Mesodermal cell (in vitro differentiated cells): ENCODE measurements around the gene DAB2IP.
"Not testable (repeated sequence)": the region's sequence is repeated elsewhere in the genome, so short reads cannot be mapped to it uniquely, and the experiment has no call there.

ENCODE experiments used
- H3K27ac ChIP-seq: 2 replicates; pipeline ENCODE4 v1.7.0; 2013; ENCODE audit warnings: mild to moderate bottlenecking, low read depth, low read length, moderate library complexity; ENCODE audit not compliant: severe bottlenecking
- H3K36me3 ChIP-seq: 2 replicates; pipeline ENCODE4 v1.7.1; 2013; ENCODE audit warnings: mild to moderate bottlenecking, low read length, moderate library complexity; ENCODE audit not compliant: control insufficient read depth, insufficient read depth
- H3K4me1 ChIP-seq: one replicate; pipeline ENCODE4 v1.7.1; 2013; ENCODE audit warnings: mild to moderate bottlenecking, low read length; ENCODE audit not compliant: insufficient read depth, control insufficient read depth, poor library complexity, severe bottlenecking
- H3K4me3 ChIP-seq: 2 replicates; pipeline ENCODE4 v1.7.0; 2013; ENCODE audit warnings: low read length, control low read depth, mild to moderate bottlenecking; ENCODE audit not compliant: insufficient read depth, poor library complexity, severe bottlenecking; ENCODE audit errors: extremely low read depth
- H3K9me3 ChIP-seq: 2 replicates; pipeline ENCODE4 v1.7.1; 2013; ENCODE audit warnings: mild to moderate bottlenecking, low read length, moderate library complexity; ENCODE audit not compliant: control insufficient read depth
- WGBS, 2 experiments: methylation state at CpG; one replicate each; pipeline ENCODE4 v1.1.5; 2013; ENCODE audit warnings: missing lambda C conversion rate in 2 of 2; ENCODE audit not compliant: insufficient coverage in 2 of 2; 5-methylcytosine and 5-hydroxymethylcytosine counted together

Gene DAB2IP

GRCh38 chr9:121737481-121737931 lies 86.1 kb downstream of the DAB2IP start:
- 94 to 97% methylated on average over 8 to 9 of the region's 9 CpGs for WGBS, 2 experiments

GRCh38 chr9:121738411-121738810 lies 87.0 kb downstream of the DAB2IP start:
- H3K9me3 ChIP-seq = no peaks in the 10 kb centered on the region
- 85 to 92% methylated on average over 2 of the region's 2 CpGs for WGBS, 2 experiments
- no peak overlapping the region for H3K4me3 ChIP-seq
- H3K27ac ChIP-seq = no peak overlapping the region
- H3K4me1 ChIP-seq = peaks cover 65% of the 10 kb centered on the region
- H3K36me3 ChIP-seq = peaks cover 10% of the 10 kb centered on the region

More at GRCh38 chr9:121737481-121737931, 86.1 kb downstream of the DAB2IP start:
- Histone ChIP-seq H3K4me1 (peaks cover 58% of the 10 kb centered on the region), H3K27ac (no peak overlapping the region), H3K9me3 (no peaks in the 10 kb centered on the region), H3K4me3 (no peak overlapping the region), H3K36me3 (peaks cover 10% of the 10 kb centered on the region)

GRCh38 chr9:121738968-121739367 lies 87.5 kb downstream of the DAB2IP start:
- WGBS, 2 experiments = 89% methylated on average over 1 of the region's 1 CpG
- H3K27ac ChIP-seq = no peak overlapping the region

DNA sequence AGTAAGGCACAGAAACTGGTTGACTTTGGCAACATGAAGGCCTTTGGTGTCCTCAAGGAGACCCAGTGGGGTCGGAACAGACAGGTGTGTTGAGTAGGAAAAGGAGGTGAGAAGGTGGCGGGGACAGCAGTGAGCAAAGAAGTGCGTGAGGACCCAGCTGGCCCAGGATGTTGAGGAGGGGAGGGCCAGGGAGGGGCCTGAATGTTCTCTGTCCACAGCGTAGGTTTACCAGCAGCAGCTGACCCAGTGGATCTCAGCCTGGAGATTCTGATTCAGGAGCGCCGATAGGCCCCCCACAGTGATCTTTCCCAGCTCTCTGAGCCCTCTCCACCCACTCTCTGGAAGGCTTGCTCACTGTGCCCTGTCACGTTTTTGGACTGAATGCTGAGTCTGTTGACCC lies 88.5 kb downstream of the DAB2IP start:
- 74 to 83% methylated on average over 4 to 7 of the region's 7 CpGs for WGBS, 2 experiments
- Histone ChIP-seq H3K4me1 (peaks cover 74% of the 10 kb centered on the region), H3K9me3 (no peaks in the 10 kb centered on the region), H3K4me3 (no peak overlapping the region), H3K36me3 (peaks cover 10% of the 10 kb centered on the region), H3K27ac (no peak overlapping the region)

More at GRCh38 chr9:121738968-121739367, 87.5 kb downstream of the DAB2IP start:
- Histone ChIP-seq H3K4me3 (no peak overlapping the region), H3K9me3 (no peaks in the 10 kb centered on the region), H3K4me1 (peaks cover 70% of the 10 kb centered on the region), H3K36me3 (peaks cover 10% of the 10 kb centered on the region)

DNA sequence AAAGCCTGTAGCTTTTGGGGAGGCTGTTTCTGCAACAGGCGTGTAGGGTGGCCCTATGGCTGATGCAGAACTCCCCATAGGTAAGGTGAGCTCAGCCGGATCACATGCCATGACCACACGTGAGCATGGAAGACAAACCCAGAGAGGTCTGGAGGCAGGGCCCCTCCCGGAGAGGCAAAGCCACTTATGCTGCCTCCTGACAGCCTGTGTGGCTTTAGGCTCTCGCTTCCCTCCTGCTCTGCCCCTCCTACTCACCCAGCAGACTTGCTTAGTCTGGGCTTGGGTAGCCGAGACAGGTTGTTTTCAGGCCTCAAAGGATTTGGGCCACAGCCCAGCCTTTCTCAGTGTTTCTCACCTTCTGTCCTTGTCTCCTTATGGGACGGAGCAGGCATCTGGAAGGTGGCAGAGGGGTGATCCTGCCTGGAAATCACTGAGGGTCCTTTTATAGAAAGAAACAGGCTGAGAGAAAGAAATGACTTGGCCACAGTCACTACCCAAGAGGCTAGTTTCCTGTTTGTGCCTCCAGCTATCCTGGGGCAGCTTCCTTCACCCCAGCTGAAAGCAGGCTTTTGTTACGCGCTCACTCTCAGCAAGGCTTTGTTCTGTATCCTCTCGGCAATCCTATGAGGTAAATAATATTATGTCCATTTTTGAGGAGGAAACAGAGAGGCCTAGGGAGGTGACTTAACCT lies 89.9 kb downstream of the DAB2IP start:
- WGBS, 2 experiments = 83 to 84% methylated on average over 8 to 10 of the region's 10 CpGs
- no peaks in the 10 kb centered on the region for H3K9me3 ChIP-seq
- peaks cover 11% of the 10 kb centered on the region for H3K36me3 ChIP-seq
- no peak overlapping the region for H3K4me3 ChIP-seq
- H3K4me1 ChIP-seq = peaks cover 73% of the 10 kb centered on the region
- peak overlapping the region; percentile 25 for H3K27ac ChIP-seq

GRCh38 chr9:121741919-121742283 lies 90.5 kb downstream of the DAB2IP start:
- Histone ChIP-seq H3K4me1 (peaks cover 75% of the 10 kb centered on the region), H3K36me3 (peaks cover 15% of the 10 kb centered on the region), H3K27ac (peak overlapping the region; percentile 25)
- H3K4me3 ChIP-seq, H3K9me3 ChIP-seq: not testable (repeated sequence)
- WGBS, 2 experiments = 82 to 93% methylated on average over 3 to 4 of the region's 4 CpGs

- H3K4me1 ChIP-seq = peaks cover 70% of the 10 kb centered on the region
- H3K4me3 ChIP-seq = peak overlapping the region; percentile 3
- peaks cover 11% of the 10 kb centered on the region for H3K36me3 ChIP-seq
- 50 to 85% methylated on average over 1 to 3 of the region's 3 CpGs for WGBS, 2 experiments
- H3K9me3 ChIP-seq = no peaks in the 10 kb centered on the region
- peak overlapping the region; percentile 29 for H3K27ac ChIP-seq
Measured at GRCh38 chr9:121742923-121743322, 91.5 kb downstream of the DAB2IP start.

- Histone ChIP-seq H3K9me3 (no peaks in the 10 kb centered on the region), H3K27ac (peak overlapping the region; percentile 74), H3K4me3 (peak overlapping the region; percentile 31)
Measured at GRCh38 chr9:121743441-121744001, 92.1 kb downstream of the DAB2IP start.

DNA sequence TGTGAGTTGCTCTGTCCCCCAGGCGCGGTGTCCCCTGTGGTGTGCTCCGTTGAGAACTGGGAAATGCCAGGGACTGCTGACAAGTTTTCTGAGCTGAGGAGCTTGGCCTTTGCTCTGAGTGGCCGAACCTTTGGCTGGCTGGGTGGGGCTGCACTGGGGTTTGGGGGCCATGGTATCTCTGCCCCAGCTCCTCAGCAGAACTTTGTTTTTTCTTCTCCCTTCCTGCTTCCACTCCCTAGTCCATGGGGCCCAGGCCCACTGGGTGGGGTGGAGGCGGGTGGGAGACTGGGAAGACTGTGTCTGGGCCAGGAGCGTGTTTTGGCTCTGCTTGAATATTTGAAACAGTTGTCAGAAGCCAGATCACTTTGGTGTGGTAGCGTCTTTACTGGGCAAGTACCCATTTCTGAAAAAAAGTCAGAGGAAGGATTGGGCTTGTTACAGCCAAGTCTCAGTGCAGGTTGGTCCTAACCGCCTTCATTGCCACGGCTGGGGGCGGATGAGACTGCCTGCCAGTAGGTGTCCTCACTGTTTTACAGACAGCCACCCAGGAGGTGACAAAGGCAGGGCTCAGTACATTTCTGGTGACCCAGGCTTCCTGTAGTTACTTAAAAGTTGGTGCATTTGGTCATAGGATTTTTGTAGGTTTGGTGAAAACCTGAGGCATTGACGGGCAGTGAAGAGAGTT lies 92.7 kb downstream of the DAB2IP start:
- peaks cover 10% of the 10 kb centered on the region for H3K36me3 ChIP-seq
- peak overlapping the region; percentile 74 for H3K27ac ChIP-seq
- WGBS, 2 experiments = 44 to 46% methylated on average over 10 of the region's 11 CpGs
- H3K9me3 ChIP-seq = no peaks in the 10 kb centered on the region
- H3K4me1 ChIP-seq = peaks cover 66% of the 10 kb centered on the region
- H3K4me3 ChIP-seq = peak overlapping the region; percentile 31

More at GRCh38 chr9:121743441-121744001, 92.1 kb downstream of the DAB2IP start:
- 15 to 17% methylated on average over 10 to 14 of the region's 15 CpGs for WGBS, 2 experiments
- peaks cover 66% of the 10 kb centered on the region for H3K4me1 ChIP-seq
- peaks cover 6% of the 10 kb centered on the region for H3K36me3 ChIP-seq

DNA sequence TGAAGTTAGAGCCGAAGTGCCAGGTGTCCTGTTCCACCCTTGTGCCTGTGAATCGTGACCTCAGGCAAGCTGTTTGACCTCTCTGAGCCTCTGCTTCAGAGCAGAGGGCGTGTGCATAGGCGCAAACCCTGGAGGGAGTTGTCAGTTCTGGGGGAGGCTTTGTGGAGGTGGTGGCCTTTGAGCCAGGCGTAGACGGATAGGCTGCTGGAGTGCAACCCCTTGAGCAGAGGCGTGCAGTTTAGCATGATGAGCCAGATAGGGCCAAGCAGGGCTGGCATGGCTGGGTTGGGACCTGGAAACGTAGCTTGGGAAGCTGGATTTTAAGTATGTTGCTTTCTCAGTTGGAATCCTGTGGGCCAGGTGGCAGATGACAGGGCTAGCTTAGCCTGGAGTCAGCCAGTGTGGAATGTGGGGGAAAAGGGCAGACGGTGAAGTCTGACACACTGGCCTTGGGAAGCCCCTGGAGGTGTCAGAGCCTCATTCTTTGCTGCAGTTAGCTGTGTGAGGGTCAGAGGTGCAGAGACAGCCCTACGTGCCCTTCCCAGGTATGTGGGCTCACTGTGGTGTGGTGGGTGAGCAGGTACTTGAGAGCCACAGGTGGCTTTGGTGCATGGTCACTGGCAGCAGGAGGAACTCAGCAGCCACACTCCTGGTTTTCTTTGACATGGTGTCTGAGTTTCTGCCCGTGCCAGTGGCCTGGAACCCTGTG lies 93.4 kb downstream of the DAB2IP start:
- no peak overlapping the region for H3K4me3 ChIP-seq
- peaks cover 64% of the 10 kb centered on the region for H3K4me1 ChIP-seq
- no peak overlapping the region for H3K27ac ChIP-seq
- 73 to 78% methylated on average over 10 to 11 of the region's 11 CpGs for WGBS, 2 experiments
- H3K36me3 ChIP-seq = peaks cover 16% of the 10 kb centered on the region
- no peaks in the 10 kb centered on the region for H3K9me3 ChIP-seq
